Measurements from ENCODE around the gene GSK3B. TPM values are rescaled to one million over a fixed set of nuclear protein-coding genes. Genes with fewer than 3 reads are reported as not detected.

Gene GSK3B
- total RNA-seq, 1 experiment from 2014 or later, result 56.5 TPM

DNA sequence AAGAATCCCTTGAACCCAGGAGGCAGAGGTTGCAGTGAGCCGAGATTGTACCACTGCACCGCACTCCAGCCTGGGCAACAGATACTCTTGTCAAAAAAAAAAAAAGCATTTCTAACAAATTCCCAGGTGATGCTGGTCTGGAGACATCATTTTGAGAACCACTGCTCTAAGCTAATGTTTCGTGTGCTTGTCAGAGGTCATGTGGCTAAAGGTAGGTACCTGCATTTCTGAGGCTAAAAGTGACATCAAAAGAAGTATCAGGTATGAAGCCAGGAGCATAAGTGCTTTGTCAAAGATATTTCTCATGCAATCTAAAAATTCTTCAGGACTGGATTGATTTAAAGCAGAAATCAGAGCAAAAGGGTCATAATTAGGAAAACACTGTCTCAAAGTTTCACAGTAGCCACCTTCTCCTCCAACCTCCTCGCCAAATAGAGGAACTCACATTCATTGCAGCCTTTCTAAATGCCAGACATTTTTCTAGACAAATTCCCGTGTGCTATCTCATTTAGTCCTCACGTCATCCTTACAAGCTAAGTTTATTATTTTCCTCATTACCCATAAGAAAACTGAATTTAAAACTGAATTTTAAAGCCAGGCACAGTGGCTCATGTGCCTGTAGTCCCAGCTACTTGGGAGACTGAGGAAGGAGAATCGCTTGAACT lies 25.7 kb upstream of the GSK3B start:
- Histone ChIP-seq H2BK20ac (ENCODE audit: low read depth, low read length, poor library complexity, severe bottlenecking) (no peak overlapping the region), H2BK120ac (ENCODE audit: low read depth, low read length, poor library complexity, severe bottlenecking) (no peak overlapping the region), H3K4me2 (ENCODE audit: insufficient read depth, insufficient read length, low read length) (no peak overlapping the region), H3K79me2 (ENCODE audit: insufficient read depth, low read length) (no peaks in the 10 kb centered on the region), H3K27ac (ENCODE audit: insufficient read length, low read depth, low read length) (no peak overlapping the region), H2BK15ac (ENCODE audit: low read depth, low read length) (no peak overlapping the region), H3K23ac (ENCODE audit: insufficient read length, low read depth, low read length) (no peak overlapping the region), H4K8ac (replicated peaks; ENCODE audit: insufficient read length, low read depth, low read length) (no peak overlapping the region), H3K56ac (ENCODE audit: insufficient read length, low read depth, low read length) (no peak overlapping the region), H3K4me1 (ENCODE audit: insufficient read depth, low read length) (no peaks in the 10 kb centered on the region), H2BK12ac (ENCODE audit: insufficient read length, low read depth, low read length) (no peak overlapping the region), H3K18ac (ENCODE audit: insufficient read length, low read depth, low read length) (no peak overlapping the region), H4K5ac (ENCODE audit: insufficient read length, low read depth, low read length) (no peak overlapping the region), H2BK5ac (ENCODE audit: insufficient read length, low read length) (no peak overlapping the region), H3K9ac (ENCODE audit: extremely low read depth, insufficient read length, low read length) (no peak overlapping the region), H2AFZ (ENCODE audit: low read length) (no peak overlapping the region), H3T11ph (ENCODE audit: low read length) (no peak overlapping the region), H3K27me3 (ENCODE audit: insufficient read depth, low read length) (no peaks in the 10 kb centered on the region), H3K14ac (ENCODE audit: insufficient read depth, low read length) (no peak overlapping the region), H2AK5ac (ENCODE audit: insufficient read length, low read length) (no peak overlapping the region), H3K9me3 (ENCODE audit: control insufficient read depth, low read depth, low read length) (no peaks in the 10 kb centered on the region), H4K20me1 (ENCODE audit: control insufficient read depth, insufficient read depth, insufficient read length) (no peaks in the 10 kb centered on the region), H4K91ac (ENCODE audit: insufficient read length, low read depth, low read length) (no peak overlapping the region), H3K79me1 (ENCODE audit: insufficient read depth, low read depth, low read length, poor library complexity, severe bottlenecking) (no peaks in the 10 kb centered on the region), H3K23me2 (ENCODE audit: insufficient read length, low read depth, low read length, poor library complexity, severe bottlenecking) (no peaks in the 10 kb centered on the region), H3K4ac (ENCODE audit: low read depth, low read length) (no peak overlapping the region)
- H3K36me3 Mint-ChIP-seq (ENCODE audit: insufficient read depth in 1 of 3, low read depth in 3 of 3), result peaks cover 0 to 10% (median 4%) of the 10 kb centered on the region in 3 experiments; a peak in 4 of 7 replicates
- H3K27me3 Mint-ChIP-seq (ENCODE audit: low read depth), result no peaks in the 10 kb centered on the region; the same call in 1 of the 2 replicates
- H3K4me1 Mint-ChIP-seq, result no peaks in the 10 kb centered on the region
- no CpG with 5 or more reads among the region's 7 CpGs for WGBS (ENCODE audit: extremely low coverage, insufficient read length, low lambda C conversion rate)
- no peak overlapping the region for H3K27ac Mint-ChIP-seq
- TF ChIP-seq, protein P1, sequence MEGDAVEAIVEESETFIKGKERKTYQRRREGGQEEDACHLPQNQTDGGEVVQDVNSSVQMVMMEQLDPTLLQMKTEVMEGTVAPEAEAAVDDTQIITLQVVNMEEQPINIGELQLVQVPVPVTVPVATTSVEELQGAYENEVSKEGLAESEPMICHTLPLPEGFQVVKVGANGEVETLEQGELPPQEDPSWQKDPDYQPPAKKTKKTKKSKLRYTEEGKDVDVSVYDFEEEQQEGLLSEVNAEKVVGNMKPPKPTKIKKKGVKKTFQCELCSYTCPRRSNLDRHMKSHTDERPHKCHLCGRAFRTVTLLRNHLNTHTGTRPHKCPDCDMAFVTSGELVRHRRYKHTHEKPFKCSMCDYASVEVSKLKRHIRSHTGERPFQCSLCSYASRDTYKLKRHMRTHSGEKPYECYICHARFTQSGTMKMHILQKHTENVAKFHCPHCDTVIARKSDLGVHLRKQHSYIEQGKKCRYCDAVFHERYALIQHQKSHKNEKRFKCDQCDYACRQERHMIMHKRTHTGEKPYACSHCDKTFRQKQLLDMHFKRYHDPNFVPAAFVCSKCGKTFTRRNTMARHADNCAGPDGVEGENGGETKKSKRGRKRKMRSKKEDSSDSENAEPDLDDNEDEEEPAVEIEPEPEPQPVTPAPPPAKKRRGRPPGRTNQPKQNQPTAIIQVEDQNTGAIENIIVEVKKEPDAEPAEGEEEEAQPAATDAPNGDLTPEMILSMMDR (conservative IDR thresholded peaks at IDR 0.05), result no peak
- DNase-seq, result no peak
- peaks cover 14 to 15% of the 10 kb centered on the region in 2 experiments for H3K9me3 Mint-ChIP-seq
- no peak overlapping the region for H3K4me3 Mint-ChIP-seq
